H1 (cell line): ENCODE measurements around the gene VPS52. TPM values are rescaled to one million over a fixed set of nuclear protein-coding genes. Genes with fewer than 3 reads are reported as not detected.

Experiments used
- ASH2L ChIP-seq: fragments of 200-600, 300-600 bp; sonication (generic); IDR thresholded peaks from one replicate; pipeline ENCODE4 v1.7.1; 2017; ENCODE audit warnings: low read length
- BCL11A ChIP-seq, 2 experiments: IDR thresholded peaks; one replicate each; pipeline ENCODE4 v1.6.1; 2011; ENCODE audit warnings: low read depth in 2 of 2, low read length in 2 of 2, mild to moderate bottlenecking in 2 of 2
- CBX5 ChIP-seq: fragments of 300-800, 300-1000 bp; sonication (generic); IDR thresholded peaks from 2 replicates; pipeline ENCODE4 v1.7.1; 2016; ENCODE audit warnings: antibody characterized with exemption, low read length, low read depth
- CHD2 ChIP-seq: IDR thresholded peaks from 2 replicates; pipeline ENCODE4 v1.6.1; 2012; ENCODE audit warnings: low read length, improper control_type of control experiment
- CTBP2 ChIP-seq: IDR thresholded peaks from 2 replicates; pipeline ENCODE4 v1.7.0; 2011; ENCODE audit warnings: borderline replicate concordance, mild to moderate bottlenecking, moderate library complexity, mixed read lengths, low read length; ENCODE audit not compliant: insufficient read depth, insufficient read length
- GTF2F1 ChIP-seq: IDR thresholded peaks from 2 replicates; pipeline ENCODE4 v1.6.1; 2012; ENCODE audit warnings: low read depth, low read length, improper control_type of control experiment, borderline replicate concordance
- HDAC6 ChIP-seq: IDR thresholded peaks from one replicate; pipeline ENCODE4 v1.7.1; 2012; ENCODE audit warnings: low read depth, mild to moderate bottlenecking, inconsistent platforms, low read length, moderate library complexity
- JUN ChIP-seq: IDR thresholded peaks from 2 replicates; pipeline ENCODE4 v1.6.1; 2011; ENCODE audit warnings: low read depth, mild to moderate bottlenecking, improper control_type of control experiment, low read length
- KDM4A ChIP-seq: IDR thresholded peaks from one replicate; pipeline ENCODE4 v1.7.1; 2012; ENCODE audit warnings: low read depth, mild to moderate bottlenecking, moderate library complexity, low read length, inconsistent platforms; ENCODE audit not compliant: severe bottlenecking
- MAFK ChIP-seq: IDR thresholded peaks from 2 replicates; pipeline ENCODE4 v1.6.1; 2012; ENCODE audit warnings: low read depth, mild to moderate bottlenecking, improper control_type of control experiment, low read length
- NRF1 ChIP-seq: IDR thresholded peaks from 2 replicates; pipeline ENCODE4 v1.6.1; 2011; ENCODE audit warnings: mild to moderate bottlenecking, low read depth, low read length, improper control_type of control experiment
- POLR2AphosphoS5 ChIP-seq: IDR thresholded peaks from 2 replicates; pipeline ENCODE4 v1.6.1; 2011; ENCODE audit warnings: low read depth, low read length
- POU5F1 ChIP-seq: IDR thresholded peaks from 2 replicates; pipeline ENCODE4 v1.6.1; 2011; ENCODE audit warnings: low read depth, mild to moderate bottlenecking, low read length, moderate library complexity
- RFX5 ChIP-seq: IDR thresholded peaks from 2 replicates; pipeline ENCODE4 v1.6.1; 2011; ENCODE audit warnings: low read depth, low read length, improper control_type of control experiment, borderline replicate concordance
- RNF2 ChIP-seq: fragments of 200-900, 300-1000 bp; sonication (generic); IDR thresholded peaks from 2 replicates; pipeline ENCODE4 v1.7.1; 2016; ENCODE audit warnings: borderline replicate concordance, low read depth, mild to moderate bottlenecking, antibody characterized with exemption, low read length; ENCODE audit not compliant: poor library complexity, severe bottlenecking; ENCODE audit errors: missing control alignments
- SAP30 ChIP-seq: fragments of 300-600 bp; sonication (generic); IDR thresholded peaks from 2 replicates; pipeline ENCODE4 v1.7.1; 2012; ENCODE audit warnings: low read length, moderate library complexity, mild to moderate bottlenecking, inconsistent platforms; ENCODE audit not compliant: insufficient read depth, insufficient replicate concordance
- SIX5 ChIP-seq: IDR thresholded peaks from 2 replicates; pipeline ENCODE4 v1.6.1; 2011; ENCODE audit warnings: mild to moderate bottlenecking, low read depth, low read length
- SP2 ChIP-seq: IDR thresholded peaks from 2 replicates; pipeline ENCODE4 v1.6.1; 2012; ENCODE audit warnings: mild to moderate bottlenecking, low read length, inconsistent platforms
- SRF ChIP-seq: IDR thresholded peaks from 2 replicates; pipeline ENCODE4 v1.6.1; 2011; ENCODE audit warnings: mild to moderate bottlenecking, low read depth, low read length, moderate library complexity
- TBP ChIP-seq: IDR thresholded peaks from 2 replicates; pipeline ENCODE4 v1.6.1; 2011; ENCODE audit warnings: low read depth, low read length, improper control_type of control experiment
- polyA plus RNA-seq, 7 experiments: library from polyadenylated mRNA; depleted of rRNA in 3 of 7; stranded (reverse) in 5 of 7; unstranded in 2 of 7; fragments of >200 nt in 5 of 7; fragments of 200-250 nt in 2 of 7; gene quantifications; 1 replicate in 5 of 7; 2 replicates in 1 of 7; 4 replicates in 1 of 7; pipeline versions ENCODE4 v1.2.1 to v1.2.3, GENCODE V29; 2011 to 2013; ENCODE audit warnings: missing spikeins in 2 of 7, mixed read lengths in 2 of 7
- total RNA-seq: library from RNA; stranded (reverse); fragmentation: NEBNext Ultra II Directional; extraction: Animal tissue kit (Norgen Biotek cat#: 25700); gene quantifications from 2 replicates; pipeline ENCODE4 v1.2.1, GENCODE V29; 2021

The VPS52 gene
- total and polyA plus RNA-seq, 2 of the 8 experiments (the other 6 are each of a cell fraction or from before 2014, with no cell fraction given) = 36.5 to 86.3 TPM

DNA sequence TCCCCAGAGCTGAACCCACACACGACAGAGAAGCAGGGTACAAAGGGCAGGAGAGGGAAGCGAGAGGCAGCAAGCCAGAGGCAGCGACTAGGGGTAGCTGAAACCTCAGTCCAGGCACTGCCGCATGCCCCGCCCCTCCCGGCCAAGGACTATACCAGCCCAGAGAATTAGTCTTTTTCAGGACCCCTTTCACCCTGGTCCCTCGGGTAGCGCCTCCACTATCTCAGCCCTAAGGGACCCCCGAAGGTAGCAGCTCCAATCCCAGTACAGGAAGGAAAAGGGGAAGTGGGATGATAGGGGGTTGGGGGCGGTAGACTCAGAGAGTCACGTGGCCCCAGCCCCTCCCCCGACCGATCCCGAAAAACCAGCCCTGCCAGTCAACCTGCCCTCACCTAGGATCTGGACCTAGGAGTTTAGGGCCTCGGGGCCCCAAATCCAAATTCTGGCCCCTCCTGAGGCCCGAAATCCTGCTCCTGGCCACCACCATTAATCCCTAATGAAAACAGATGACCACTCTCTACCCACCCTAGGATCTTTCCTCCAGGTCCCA lies 25.8 kb upstream of the VPS52 start (continued):
- TF ChIP-seq CBX5 = no peak
- TF ChIP-seq RFX5 = no peak
- TF ChIP-seq MAFK = no peak
- no peak for TF ChIP-seq KDM4A
- no peak for TF ChIP-seq SRF
- TF ChIP-seq CHD2 = no peak
- TF ChIP-seq POLR2AphosphoS5 = no peak
- TF ChIP-seq GTF2F1 = no peak
- TF ChIP-seq JUN = no peak
- TF ChIP-seq SAP30 = no peak
- TF ChIP-seq HDAC6 = no peak
- TF ChIP-seq RNF2 = no peak
- no peak for TF ChIP-seq TBP
- no peak for TF ChIP-seq BCL11A (IDR thresholded peaks at IDR 0.05; ENCODE audit: low read depth in 2 of 2, low read length in 2 of 2)
- no peak for TF ChIP-seq SP2
- no peak for TF ChIP-seq SIX5
- TF ChIP-seq POU5F1 = no peak
- peak; percentile 28 for TF ChIP-seq ASH2L
- TF ChIP-seq CTBP2 = no peak
- no peak for TF ChIP-seq NRF1
